GM12873 (cell line): ENCODE measurements around the gene SNRPD1.

ENCODE experiments used
- CTCF ChIP-seq: IDR thresholded peaks from 2 replicates; pipeline ENCODE4 v1.5.1; 2012; ENCODE audit warnings: low read depth, mild to moderate bottlenecking, moderate library complexity, low read length, control low read depth; ENCODE audit not compliant: insufficient read depth; ENCODE audit errors: missing control alignments

SNRPD1 gene

GRCh38 chr18:21612125-21613039, at the start of gene SNRPD1:
Gene SNRPD1 (plus strand): TSS chr18:21612314. CDS start chr18:21612430, 116 bp downstream.
- TF ChIP-seq CTCF: peak; percentile 91

- no peak for TF ChIP-seq CTCF
Observed at GRCh38 chr18:21571772-21572171, 40.3 kb upstream of the SNRPD1 start.

- TF ChIP-seq CTCF: no peak
Observed at GRCh38 chr18:21575656-21576055, 36.5 kb upstream of the SNRPD1 start.

- no peak for TF ChIP-seq CTCF
Observed at GRCh38 chr18:21584391-21584790, 27.7 kb upstream of the SNRPD1 start.

- peak; percentile 24 for TF ChIP-seq CTCF
Observed at GRCh38 chr18:21593540-21594257, 18.4 kb upstream of the SNRPD1 start.

GRCh38 chr18:21597620-21598019, 14.5 kb upstream of the SNRPD1 start:
- TF ChIP-seq CTCF: no peak
